Parathyroid adenoma (tissue), 2 donors: ENCODE measurements around the gene S100A14.
A peak's percentile ranks its signal among the peaks of the same experiment; 100 is the strongest.

Source experiments
- H2AFZ ChIP-seq: fragments of 300-600 bp; sonication (generic); one replicate; pipeline ENCODE4 v1.7.0; 2017; ENCODE audit warnings: antibody characterized with exemption, mild to moderate bottlenecking
- H3K27ac ChIP-seq: fragments of 300-600 bp; sonication (generic); one replicate; pipeline ENCODE4 v1.7.0; 2017
- H3K27me3 ChIP-seq: fragments of 300-600 bp; sonication (generic); one replicate; pipeline ENCODE4 v1.7.0; 2017; ENCODE audit warnings: low read length; ENCODE audit not compliant: control insufficient read depth, insufficient read depth
- H3K36me3 ChIP-seq: fragments of 300-600 bp; sonication (generic); one replicate; pipeline ENCODE4 v1.7.0; 2017; ENCODE audit warnings: low read length; ENCODE audit not compliant: control insufficient read depth, insufficient read depth
- H3K4me1 ChIP-seq: fragments of 300-600 bp; sonication (generic); one replicate; pipeline ENCODE4 v1.7.0; 2017; ENCODE audit warnings: control low read depth
- H3K4me2 ChIP-seq: fragments of 300-600 bp; sonication (generic); one replicate; pipeline ENCODE4 v1.7.0; 2017; ENCODE audit warnings: low read length
- H3K4me3 ChIP-seq: fragments of 300-600 bp; sonication (generic); one replicate; pipeline ENCODE4 v1.7.0; 2017; ENCODE audit warnings: low read depth, low read length
- H3K79me2 ChIP-seq: fragments of 300-600 bp; sonication (generic); one replicate; pipeline ENCODE4 v1.7.0; 2017; ENCODE audit warnings: control low read depth
- H3K9ac ChIP-seq: fragments of 300-600 bp; sonication (generic); one replicate; pipeline ENCODE4 v1.7.0; 2017; ENCODE audit warnings: mild to moderate bottlenecking
- H3K9me3 ChIP-seq: fragments of 300-600 bp; sonication (generic); one replicate; pipeline ENCODE4 v1.7.0; 2017; ENCODE audit warnings: low read length; ENCODE audit not compliant: control insufficient read depth
- TF ChIP-seq, protein P1 (sequence below): fragments of 300-600 bp; sonication (generic); IDR thresholded peaks from one replicate; pipeline ENCODE4 v1.7.0; 2017; ENCODE audit warnings: antibody characterized with exemption, mild to moderate bottlenecking
- donor health status: primary hyperparathyroidism.

S100A14 gene

GRCh38 chr1:153628638-153629342 is 12.7 kb upstream of the S100A14 start:
- peak overlapping the region; percentile 73 for H2AFZ ChIP-seq
- no peaks in the 10 kb centered on the region for H3K27me3 ChIP-seq
- TF ChIP-seq, protein P1, sequence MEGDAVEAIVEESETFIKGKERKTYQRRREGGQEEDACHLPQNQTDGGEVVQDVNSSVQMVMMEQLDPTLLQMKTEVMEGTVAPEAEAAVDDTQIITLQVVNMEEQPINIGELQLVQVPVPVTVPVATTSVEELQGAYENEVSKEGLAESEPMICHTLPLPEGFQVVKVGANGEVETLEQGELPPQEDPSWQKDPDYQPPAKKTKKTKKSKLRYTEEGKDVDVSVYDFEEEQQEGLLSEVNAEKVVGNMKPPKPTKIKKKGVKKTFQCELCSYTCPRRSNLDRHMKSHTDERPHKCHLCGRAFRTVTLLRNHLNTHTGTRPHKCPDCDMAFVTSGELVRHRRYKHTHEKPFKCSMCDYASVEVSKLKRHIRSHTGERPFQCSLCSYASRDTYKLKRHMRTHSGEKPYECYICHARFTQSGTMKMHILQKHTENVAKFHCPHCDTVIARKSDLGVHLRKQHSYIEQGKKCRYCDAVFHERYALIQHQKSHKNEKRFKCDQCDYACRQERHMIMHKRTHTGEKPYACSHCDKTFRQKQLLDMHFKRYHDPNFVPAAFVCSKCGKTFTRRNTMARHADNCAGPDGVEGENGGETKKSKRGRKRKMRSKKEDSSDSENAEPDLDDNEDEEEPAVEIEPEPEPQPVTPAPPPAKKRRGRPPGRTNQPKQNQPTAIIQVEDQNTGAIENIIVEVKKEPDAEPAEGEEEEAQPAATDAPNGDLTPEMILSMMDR, result no peak
- H3K4me3 ChIP-seq, result peak overlapping the region; percentile 76
- H3K27ac ChIP-seq, result peak overlapping the region; percentile 98
- no peaks in the 10 kb centered on the region for H3K9me3 ChIP-seq
- peaks cover 16% of the 10 kb centered on the region for H3K4me1 ChIP-seq
- peak overlapping the region; percentile 65 for H3K4me2 ChIP-seq
- peaks cover 4% of the 10 kb centered on the region for H3K79me2 ChIP-seq
- no peak overlapping the region for H3K9ac ChIP-seq
- H3K36me3 ChIP-seq, result no peaks in the 10 kb centered on the region

- H3K4me3 ChIP-seq, result peak within 1 kb of the TSS; percentile 76
- no peaks in the 10 kb centered on the region for H3K27me3 ChIP-seq
- H2AFZ ChIP-seq, result peak within 1 kb of the TSS; percentile 73
- H3K4me2 ChIP-seq, result peak within 1 kb of the TSS; percentile 65
- peaks cover 16% of the 10 kb centered on the region for H3K4me1 ChIP-seq
- H3K9ac ChIP-seq, result peak within 1 kb of the TSS; percentile 69
- H3K9me3 ChIP-seq, result no peaks in the 10 kb centered on the region
- H3K27ac ChIP-seq, result peak within 1 kb of the TSS; percentile 98
- no peaks in the 10 kb centered on the region for H3K36me3 ChIP-seq
- TF ChIP-seq, protein P1, result peak; percentile 14
- H3K79me2 ChIP-seq, result peaks cover 6% of the 10 kb centered on the region
These were observed 11.8 kb upstream of the S100A14 start, which contains the start of gene S100A1 for GRCh38 chr1:153627715-153628626. Gene S100A1 (plus strand): TSS chr1:153628434. CDS start chr1:153630522, 2,088 bp downstream.

DNA sequence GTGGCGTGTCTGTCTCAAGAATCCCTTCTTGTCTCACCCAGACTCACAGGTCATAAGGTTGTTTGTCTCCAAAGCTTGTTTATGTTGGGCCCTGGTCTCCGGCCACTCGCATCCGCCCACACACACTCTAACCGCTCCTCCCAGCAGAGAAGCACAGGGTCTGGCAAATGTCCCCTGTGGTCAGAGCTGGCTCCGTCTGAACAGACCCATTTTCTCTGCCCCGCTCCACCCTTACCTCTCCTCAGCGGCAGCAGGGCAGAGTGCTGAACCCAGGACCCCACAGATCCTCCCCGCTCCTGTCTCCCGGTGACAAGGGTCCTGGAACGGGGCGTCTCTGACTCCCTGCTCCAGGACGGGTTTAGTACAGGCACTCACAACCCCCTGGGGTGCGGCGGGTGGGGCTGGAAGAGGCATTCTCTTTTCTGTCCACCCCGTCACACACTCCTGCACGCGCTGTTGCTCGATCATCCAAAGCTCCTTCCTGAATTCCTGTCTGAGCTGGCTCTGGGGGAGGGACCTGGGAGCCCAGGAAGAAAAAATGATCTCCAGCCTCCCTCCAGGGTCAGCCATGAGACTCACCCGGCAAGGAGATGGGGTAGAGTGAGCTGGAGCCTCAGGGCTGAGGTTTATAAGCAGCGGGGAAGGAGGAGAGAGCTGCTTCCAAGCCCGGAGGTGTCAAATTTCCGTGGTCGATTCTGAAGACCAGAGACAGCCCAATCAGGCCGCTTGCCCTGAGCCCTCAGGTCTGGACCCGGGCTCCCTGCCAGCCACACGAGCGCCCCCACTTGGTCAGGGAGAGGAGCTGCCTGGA is 11.0 kb upstream of the S100A14 start, which contains the start of gene S100A13:
TSS of gene S100A13 (minus strand) at position 602 of the 811 bp plus-strand sequence. CDS start 1,033 bp downstream, outside the sequence.
- Histone ChIP-seq H3K4me1 (peaks cover 16% of the 10 kb centered on the region), H3K4me3 (peak within 1 kb of the TSS; percentile 76), H3K9ac (peak within 1 kb of the TSS; percentile 69), H3K4me2 (peak within 1 kb of the TSS; percentile 65), H3K79me2 (peaks cover 6% of the 10 kb centered on the region), H3K9me3 (no peaks in the 10 kb centered on the region), H3K27ac (peak within 1 kb of the TSS; percentile 98), H3K27me3 (no peaks in the 10 kb centered on the region), H2AFZ (peak within 1 kb of the TSS; percentile 73), H3K36me3 (no peaks in the 10 kb centered on the region)
- TF ChIP-seq, protein P1, result peak; percentile 62

DNA sequence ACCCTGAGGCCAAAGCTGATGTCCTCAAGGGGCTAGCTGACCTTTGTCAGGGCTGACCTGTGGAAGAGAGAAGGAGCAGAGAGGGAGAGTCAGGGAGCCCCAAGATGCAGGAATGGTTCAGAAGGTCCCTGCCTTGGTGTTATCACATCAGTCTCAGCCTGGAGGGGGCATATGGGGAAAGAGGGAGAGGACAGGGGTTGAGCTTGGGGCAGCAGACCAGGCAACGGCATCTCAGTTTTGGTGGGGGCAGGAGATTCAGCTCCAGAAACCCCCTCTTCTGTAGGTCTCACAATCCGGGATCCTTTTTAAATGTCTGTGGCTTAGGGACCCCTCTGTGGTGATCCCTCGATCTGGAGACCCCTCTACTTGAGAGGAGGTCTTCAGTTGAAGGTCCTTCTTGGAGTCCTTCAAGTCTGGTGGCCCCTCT is 10.4 kb upstream of the S100A14 start:
- H3K4me3 ChIP-seq, result peak overlapping the region; percentile 76
- TF ChIP-seq, protein P1, result no peak
- H3K27ac ChIP-seq, result peak overlapping the region; percentile 98

More for the DNA sequence above, 10.4 kb upstream of the S100A14 start:
- Histone ChIP-seq H3K9ac (peak overlapping the region; percentile 69), H2AFZ (peak overlapping the region; percentile 73), H3K79me2 (peaks cover 6% of the 10 kb centered on the region), H3K4me2 (peak overlapping the region; percentile 65), H3K9me3 (no peaks in the 10 kb centered on the region), H3K4me1 (peaks cover 16% of the 10 kb centered on the region), H3K36me3 (no peaks in the 10 kb centered on the region), H3K27me3 (no peaks in the 10 kb centered on the region)
